B cell (primary cell): ENCODE measurements around the gene CDK4. TPM values are rescaled to one million over a fixed set of nuclear protein-coding genes. Genes with fewer than 3 reads are reported as not detected.

Experiments used
- ATAC-seq: fragments of 200-7000 bp; cut with Tn5 transposase; one replicate; pipeline ENCODE4 v1.10.0; 2021; ENCODE audit warnings: low read depth, mild to moderate bottlenecking, moderate number of reproducible peaks, moderate library complexity
- CTCF ChIA-PET: fragments of 350-600 bp; sonication (Branson Sonifier 250); formaldehyde crosslinking; loops from one replicate; lab custom pipeline; 2021; ENCODE audit warnings: antibody characterized with exemption, inconsistent platforms; lab: Charles Lee
- POLR2A ChIA-PET: fragments of 350-600 bp; sonication (Branson Sonifier 250); formaldehyde crosslinking; loops from one replicate; lab custom pipeline; 2021; ENCODE audit warnings: antibody characterized with exemption; lab: Charles Lee
- DNase-seq: peaks from one replicate; pipeline ENCODE4 v3.0.0; 2013
- H2AFZ ChIP-seq: 2 replicates; pipeline ENCODE4 v1.6.1; 2012; ENCODE audit warnings: mild to moderate bottlenecking, low read depth, low read length; ENCODE audit not compliant: insufficient read depth, poor library complexity, severe bottlenecking
- H3K27ac ChIP-seq, 2 donors: 1 replicate in 1 of 2; 2 replicates in 1 of 2; pipeline ENCODE4 v1.5.1; 2012 to 2013; ENCODE audit warnings: low read length in 2 of 2, mild to moderate bottlenecking in 2 of 2, moderate library complexity in 1 of 2
- H3K27me3 ChIP-seq, 4 experiments: fragments of 200-600 bp in 1 of 4; sonication (generic) in 1 of 4; replicated peaks in 1 of 4; 1 replicate in 2 of 4; 2 replicates in 2 of 4; pipeline versions ENCODE4 v1.6.1 to v1.7.0; 2013 to 2016; ENCODE audit warnings: low read length in 3 of 4, mild to moderate bottlenecking in 2 of 4, mixed read lengths in 1 of 4, moderate library complexity in 1 of 4; ENCODE audit not compliant: insufficient read depth in 4 of 4, control insufficient read depth in 3 of 4; ENCODE audit errors: control extremely low read depth in 1 of 4
- H3K36me3 ChIP-seq, 2 experiments: replicated peaks in 1 of 2; 1 replicate in 1 of 2; 2 replicates in 1 of 2; pipeline versions ENCODE4 v1.6.1 to v1.7.1; 2013; ENCODE audit warnings: low read length in 1 of 2; ENCODE audit not compliant: insufficient read depth in 2 of 2, control insufficient read depth in 1 of 2; ENCODE audit errors: control extremely low read depth in 1 of 2, extremely low read depth in 1 of 2
- H3K4me1 ChIP-seq, 2 donors: fragments of 200-600 bp in 1 of 2; sonication (generic) in 1 of 2; 1 replicate in 1 of 2; 2 replicates in 1 of 2; pipeline versions ENCODE4 v1.5.1 to v1.6.1; 2013 to 2017; ENCODE audit warnings: low read length in 2 of 2; ENCODE audit not compliant: control insufficient read depth in 2 of 2, insufficient read depth in 2 of 2
- H3K4me2 ChIP-seq: replicated peaks from 2 replicates; pipeline ENCODE3; 2012; ENCODE audit warnings: mild to moderate bottlenecking, low read depth, low read length; ENCODE audit not compliant: poor library complexity, severe bottlenecking
- H3K4me3 ChIP-seq, 5 experiments: fragments of 200-600 bp in 1 of 5; sonication (generic) in 1 of 5; 1 replicate in 3 of 5; 2 replicates in 2 of 5; pipeline versions ENCODE4 v1.5.1 to v1.7.0; 2011 to 2016; ENCODE audit warnings: low read length in 4 of 5, mild to moderate bottlenecking in 4 of 5, low read depth in 2 of 5, control low read depth in 1 of 5, moderate library complexity in 1 of 5; ENCODE audit not compliant: insufficient read depth in 1 of 5; ENCODE audit errors: control extremely low read depth in 1 of 5, extremely low read depth in 1 of 5
- H3K79me2 ChIP-seq: fragments of 200-600 bp; sonication (generic); one replicate; pipeline ENCODE4 v1.6.0; 2016; ENCODE audit warnings: low read length; ENCODE audit not compliant: control insufficient read depth, insufficient read depth
- H3K9ac ChIP-seq: fragments of 200-600 bp; sonication (generic); 2 replicates; pipeline ENCODE4 v1.6.1; 2017; ENCODE audit warnings: mild to moderate bottlenecking, low read length, moderate library complexity
- H3K9me3 ChIP-seq, 3 donors: one replicate each; pipeline versions ENCODE4 v1.6.1 to v1.7.1; 2013; ENCODE audit warnings: low read length in 2 of 3; ENCODE audit not compliant: control insufficient read depth in 2 of 3, insufficient read depth in 1 of 3; ENCODE audit errors: control extremely low read depth in 1 of 3
- H4K20me1 ChIP-seq: 2 replicates; pipeline ENCODE4 v1.6.0; 2012; ENCODE audit warnings: mild to moderate bottlenecking, low read length; ENCODE audit not compliant: insufficient read depth, control insufficient read depth, poor library complexity, severe bottlenecking
- H3K27ac Mint-ChIP-seq: one replicate; pipeline ENCODE4 v1.8.0; 2021; ENCODE audit warnings: mixed read lengths
- H3K27me3 Mint-ChIP-seq: one replicate; pipeline ENCODE4 v1.8.0; 2021; ENCODE audit warnings: mixed read lengths
- H3K4me1 Mint-ChIP-seq: one replicate; pipeline ENCODE4 v1.8.0; 2021; ENCODE audit warnings: mixed read lengths
- H3K4me3 Mint-ChIP-seq: one replicate; pipeline ENCODE4 v1.8.0; 2021; ENCODE audit warnings: mixed read lengths
- H3K9me3 Mint-ChIP-seq: one replicate; pipeline ENCODE4 v1.8.0; 2022; ENCODE audit warnings: mixed read lengths; ENCODE audit not compliant: insufficient read depth
- EZH2 ChIP-seq: IDR thresholded peaks from 2 replicates; pipeline ENCODE4 v1.6.1; 2012; ENCODE audit warnings: borderline replicate concordance, low read depth, mild to moderate bottlenecking, moderate library complexity, low read length; ENCODE audit not compliant: insufficient read depth, poor library complexity, severe bottlenecking
- WGBS: methylation state at CpG from one replicate; pipeline ENCODE4 v1.1.5; 2013; ENCODE audit warnings: missing lambda C conversion rate; ENCODE audit not compliant: insufficient coverage; 5-methylcytosine and 5-hydroxymethylcytosine counted together
- intact Hi-C: fragments of 100-400 bp; cut with micrococcal nuclease; formaldehyde crosslinking; loops from one replicate; pipeline ENCODE4 v1.10.0; 2022
- polyA plus RNA-seq: library from polyadenylated mRNA; depleted of rRNA; stranded (reverse); fragments of >200 nt; gene quantifications from 2 replicates; pipeline ENCODE4 v1.2.3, GENCODE V29; 2012
- total RNA-seq, 2 donors: library from RNA; stranded (reverse); fragments of 120-200 nt in 1 of 2; gene quantifications; 1 replicate in 1 of 2; 2 replicates in 1 of 2; pipeline versions ENCODE4 v1.2.3 to v1.2.4, GENCODE V29; 2013 to 2022
- TF ChIP-seq, protein P1 (sequence below): fragments of 200-600 bp; IDR thresholded peaks from one replicate; pipeline ENCODE4 v1.8.0; 2022; ENCODE audit warnings: antibody characterized with exemption, mild to moderate bottlenecking

The CDK4 gene
- total and polyA plus RNA-seq, 2 donors (not counting 1 experiment from before 2014, with no cell fraction given): 34.8 to 44.6 TPM

DNA sequence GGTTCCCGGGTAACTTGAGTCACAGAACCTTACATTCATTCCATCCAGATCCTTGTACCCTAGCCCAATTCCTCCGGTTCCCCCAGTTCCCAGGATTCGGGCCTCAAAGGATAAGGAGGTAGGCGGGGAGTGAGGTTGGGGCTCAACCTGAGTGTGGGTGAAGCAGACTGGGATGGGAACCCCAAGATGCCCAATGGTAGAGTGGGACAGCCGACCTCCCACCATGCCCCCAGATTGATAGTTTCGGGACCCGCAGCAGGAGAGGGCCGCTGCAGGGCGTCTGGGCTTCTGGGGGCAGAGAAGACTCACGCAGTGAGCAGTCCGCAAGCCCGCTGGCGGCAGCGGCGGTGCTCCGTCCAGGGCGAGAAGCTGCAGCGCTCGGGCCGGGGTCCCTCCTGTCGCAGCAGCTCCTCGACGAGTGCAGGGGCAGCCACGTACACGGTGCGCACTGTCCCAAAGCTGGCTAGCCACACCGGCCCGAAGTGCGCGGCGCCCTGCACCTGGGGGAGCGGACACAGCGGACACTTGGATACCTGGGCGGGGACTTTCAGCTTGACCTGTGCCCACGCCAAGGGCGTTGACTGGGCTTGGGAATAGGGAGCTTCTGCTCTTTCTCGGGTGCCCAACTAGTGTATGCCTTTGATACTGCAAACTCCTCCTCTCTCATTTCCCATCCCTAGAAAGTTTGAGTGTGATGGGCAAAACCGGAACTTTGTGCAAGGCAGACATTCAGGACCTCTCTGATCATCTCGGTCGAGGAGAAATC, 13.8 kb upstream of the CDK4 start:
- H3K27me3 Mint-ChIP-seq: peaks cover 24% of the 10 kb centered on the region
- H3K27ac Mint-ChIP-seq: no peak overlapping the region
- peak; percentile 22 for ATAC-seq
- intact Hi-C loops: loop anchor here (1.0 kb wide), 1 partner anchor 10 kb away; no protein-coding TSS in a partner anchor
- TF ChIP-seq, protein P1, sequence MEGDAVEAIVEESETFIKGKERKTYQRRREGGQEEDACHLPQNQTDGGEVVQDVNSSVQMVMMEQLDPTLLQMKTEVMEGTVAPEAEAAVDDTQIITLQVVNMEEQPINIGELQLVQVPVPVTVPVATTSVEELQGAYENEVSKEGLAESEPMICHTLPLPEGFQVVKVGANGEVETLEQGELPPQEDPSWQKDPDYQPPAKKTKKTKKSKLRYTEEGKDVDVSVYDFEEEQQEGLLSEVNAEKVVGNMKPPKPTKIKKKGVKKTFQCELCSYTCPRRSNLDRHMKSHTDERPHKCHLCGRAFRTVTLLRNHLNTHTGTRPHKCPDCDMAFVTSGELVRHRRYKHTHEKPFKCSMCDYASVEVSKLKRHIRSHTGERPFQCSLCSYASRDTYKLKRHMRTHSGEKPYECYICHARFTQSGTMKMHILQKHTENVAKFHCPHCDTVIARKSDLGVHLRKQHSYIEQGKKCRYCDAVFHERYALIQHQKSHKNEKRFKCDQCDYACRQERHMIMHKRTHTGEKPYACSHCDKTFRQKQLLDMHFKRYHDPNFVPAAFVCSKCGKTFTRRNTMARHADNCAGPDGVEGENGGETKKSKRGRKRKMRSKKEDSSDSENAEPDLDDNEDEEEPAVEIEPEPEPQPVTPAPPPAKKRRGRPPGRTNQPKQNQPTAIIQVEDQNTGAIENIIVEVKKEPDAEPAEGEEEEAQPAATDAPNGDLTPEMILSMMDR: no peak
- TF ChIP-seq EZH2: no peak
- peak overlapping the region; percentile 93 for H3K4me3 Mint-ChIP-seq
- H3K4me1 Mint-ChIP-seq: peaks cover 33% of the 10 kb centered on the region
- 6% methylated on average over 31 of the region's 40 CpGs for WGBS
- H3K4me1 ChIP-seq: peaks cover 29 to 32% of the 10 kb centered on the region in 2 donors
- H3K4me3 ChIP-seq: peak overlapping the region in 4 of 5 experiments; percentile 48 to 63 (median 58)
- ChIA-PET CTCF (interaction anchor here (0.5 to 3.0 kb wide), 9 partner anchors 9 to 139 kb away, joined by 3 to 37 read pairs (median 4); partner anchors contain the start of genes CDK4 and TSFM), POLR2A (interaction anchor here (0.6 to 1.1 kb wide), 2 partner anchors 10 to 269 kb away, joined by 4 read pairs; no protein-coding TSS in a partner anchor)
- H3K9me3 ChIP-seq: peaks cover 0 to 13% (median 0%) of the 10 kb centered on the region in 3 donors
- H3K9ac ChIP-seq: peak overlapping the region; percentile 64
- H3K79me2 ChIP-seq: peaks cover 30% of the 10 kb centered on the region
- H2AFZ ChIP-seq: peak overlapping the region; percentile 77
- peak; percentile 47 for DNase-seq
- H3K4me2 ChIP-seq: peak overlapping the region; percentile 87
- peaks cover 30% of the 10 kb centered on the region for H4K20me1 ChIP-seq
- no peak overlapping the region for H3K27ac ChIP-seq
- H3K9me3 Mint-ChIP-seq: no peaks in the 10 kb centered on the region
- peaks cover 0 to 8% of the 10 kb centered on the region in 2 experiments for H3K36me3 ChIP-seq
- peaks cover 0 to 38% (median 26%) of the 10 kb centered on the region in 4 experiments for H3K27me3 ChIP-seq
